ENCODE results near the gene FCAMR. TPM values are rescaled to one million over a fixed set of nuclear protein-coding genes. Genes with fewer than 3 reads are reported as not detected.

FCAMR gene
- total and polyA plus RNA-seq, 2 donors (not counting 3 experiments of a cell fraction or from before 2014, with no cell fraction given), result not detected

DNA sequence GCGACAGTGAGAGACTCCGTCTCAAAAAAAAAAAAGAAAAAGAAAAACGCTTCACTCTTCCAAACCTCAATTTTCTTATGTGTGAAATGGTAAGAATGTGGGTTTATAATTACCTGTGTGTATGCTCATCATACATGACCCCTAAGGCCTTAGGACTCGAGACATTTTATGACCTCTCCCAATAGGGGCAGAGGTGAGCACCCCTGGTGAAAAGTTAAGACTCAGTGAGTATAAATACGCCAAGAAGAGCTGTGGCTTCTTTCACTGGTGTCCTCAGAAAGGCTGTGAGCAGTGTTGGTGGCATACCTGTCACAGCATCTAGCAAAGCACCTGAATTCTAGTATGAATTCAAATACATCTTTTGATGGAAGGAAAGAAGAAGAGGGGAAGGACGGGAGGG is 40.7 kb downstream of the FCAMR start:
- no peaks in the 10 kb centered on the region for H3K36me3 ChIP-seq (ENCODE audit: control insufficient read depth in 2 of 2, extremely low read depth in 1 of 2, insufficient read depth in 2 of 2, low read length in 2 of 2)
- H4K20me1 ChIP-seq (replicated peaks; ENCODE audit: control insufficient read depth, extremely low read depth, insufficient read depth, low read length), result no peaks in the 10 kb centered on the region
- H2AFZ ChIP-seq (ENCODE audit: low read depth, low read length), result no peak overlapping the region
- H3K79me2 ChIP-seq (ENCODE audit: control insufficient read depth, insufficient read depth, low read length), result no peaks in the 10 kb centered on the region
- H3K9me1 ChIP-seq (replicated peaks; ENCODE audit: control insufficient read depth, extremely low read depth, insufficient read depth, low read length), result no peaks in the 10 kb centered on the region
- FAIRE-seq, result no peak
- H3K4me3 ChIP-seq (replicated peaks in 1 of 3; ENCODE audit: insufficient read depth in 1 of 3, low read depth in 1 of 3, low read length in 3 of 3), result no peak overlapping the region
- H3K27ac ChIP-seq (ENCODE audit: insufficient read depth, low read depth, low read length), result no peak overlapping the region
- BruUV-seq (replicated peaks), result no TSS peak
- no peak for DNase-seq (ENCODE audit: low read depth, low spot score)
- no peaks in the 10 kb centered on the region for H3K4me1 ChIP-seq (ENCODE audit: control insufficient read depth, extremely low read depth, insufficient read depth, low read length)
- no peak overlapping the region for H3K4me2 ChIP-seq (ENCODE audit: insufficient read depth, low read length)
- ChIA-PET CTCF (interaction anchor here (1.6 kb wide), 1 partner anchor 17 kb away, joined by 3 read pairs; no protein-coding TSS in a partner anchor), POLR2A (no interaction called here)
- no peak overlapping the region for H3K9ac ChIP-seq (replicated peaks; ENCODE audit: extremely low read depth, insufficient read depth, low read length)
- H3K9me3 ChIP-seq (replicated peaks; ENCODE audit: control insufficient read depth, insufficient read depth, low read length), result no peaks in the 10 kb centered on the region
- H3K27me3 ChIP-seq (ENCODE audit: control insufficient read depth in 2 of 2, insufficient read depth in 2 of 2, low read length in 2 of 2), result no peaks in the 10 kb centered on the region
- dilution Hi-C loops (cut with MboI; ENCODE audit: extremely low pct_ligation_motif_present, low sequenced_read_pairs) (no loop called here), intact Hi-C loops (cut with micrococcal nuclease) (no loop called here)
- TF ChIP-seq MYC (IDR thresholded peaks at IDR 0.05; ENCODE audit: low read depth, low read length) (no peak), EZH2 (IDR thresholded peaks at IDR 0.05; ENCODE audit: borderline replicate concordance, low read depth, low read length, severe bottlenecking) (no peak), FOS (IDR thresholded peaks at IDR 0.05; ENCODE audit: borderline replicate concordance, insufficient read depth, low read length) (no peak), POLR2AphosphoS5 (IDR thresholded peaks at IDR 0.05; ENCODE audit: insufficient read depth, low read depth, low read length) (no peak), GATA2 (IDR thresholded peaks at IDR 0.05; ENCODE audit: insufficient read depth, insufficient read length, low read depth, low read length) (no peak)
- TF ChIP-seq, protein P1, sequence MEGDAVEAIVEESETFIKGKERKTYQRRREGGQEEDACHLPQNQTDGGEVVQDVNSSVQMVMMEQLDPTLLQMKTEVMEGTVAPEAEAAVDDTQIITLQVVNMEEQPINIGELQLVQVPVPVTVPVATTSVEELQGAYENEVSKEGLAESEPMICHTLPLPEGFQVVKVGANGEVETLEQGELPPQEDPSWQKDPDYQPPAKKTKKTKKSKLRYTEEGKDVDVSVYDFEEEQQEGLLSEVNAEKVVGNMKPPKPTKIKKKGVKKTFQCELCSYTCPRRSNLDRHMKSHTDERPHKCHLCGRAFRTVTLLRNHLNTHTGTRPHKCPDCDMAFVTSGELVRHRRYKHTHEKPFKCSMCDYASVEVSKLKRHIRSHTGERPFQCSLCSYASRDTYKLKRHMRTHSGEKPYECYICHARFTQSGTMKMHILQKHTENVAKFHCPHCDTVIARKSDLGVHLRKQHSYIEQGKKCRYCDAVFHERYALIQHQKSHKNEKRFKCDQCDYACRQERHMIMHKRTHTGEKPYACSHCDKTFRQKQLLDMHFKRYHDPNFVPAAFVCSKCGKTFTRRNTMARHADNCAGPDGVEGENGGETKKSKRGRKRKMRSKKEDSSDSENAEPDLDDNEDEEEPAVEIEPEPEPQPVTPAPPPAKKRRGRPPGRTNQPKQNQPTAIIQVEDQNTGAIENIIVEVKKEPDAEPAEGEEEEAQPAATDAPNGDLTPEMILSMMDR (IDR thresholded peaks at IDR 0.05; ENCODE audit: extremely low read depth in 1 of 2, insufficient read depth in 1 of 2, low read depth in 1 of 2, low read length in 2 of 2), result no peak

Measured in endothelial cell of umbilical vein (primary cell).